Sigmoid colon (tissue), 4 donors: ENCODE results near the gene SMG5.

Experiments
- EP300 ChIP-seq, 4 donors: sonication (generic); formaldehyde crosslinking; IDR thresholded peaks; one replicate each; pipeline ENCODE4 v1.6.1; 2017; ENCODE audit warnings: antibody characterized with exemption in 4 of 4
- POLR2A ChIP-seq, 2 donors: fragments of 450-650 bp; IDR thresholded peaks; one replicate each; pipeline ENCODE4 v1.6.1; 2016; ENCODE audit warnings: antibody characterized with exemption in 2 of 2, mild to moderate bottlenecking in 2 of 2, moderate library complexity in 2 of 2
- POLR2AphosphoS5 ChIP-seq, 4 donors: sonication (generic); formaldehyde crosslinking; IDR thresholded peaks; one replicate each; pipeline ENCODE4 v1.6.1; 2017; ENCODE audit warnings: antibody characterized with exemption in 4 of 4
- TF ChIP-seq, protein P1 (sequence below), 4 experiments: fragments of 450-650 bp in 3 of 4; fragments of 200-600 bp in 1 of 4; IDR thresholded peaks; one replicate each; pipeline ENCODE4 v1.5.1; 2016 to 2019; ENCODE audit warnings: antibody characterized with exemption in 4 of 4, mild to moderate bottlenecking in 3 of 4, moderate library complexity in 2 of 4

DNA sequence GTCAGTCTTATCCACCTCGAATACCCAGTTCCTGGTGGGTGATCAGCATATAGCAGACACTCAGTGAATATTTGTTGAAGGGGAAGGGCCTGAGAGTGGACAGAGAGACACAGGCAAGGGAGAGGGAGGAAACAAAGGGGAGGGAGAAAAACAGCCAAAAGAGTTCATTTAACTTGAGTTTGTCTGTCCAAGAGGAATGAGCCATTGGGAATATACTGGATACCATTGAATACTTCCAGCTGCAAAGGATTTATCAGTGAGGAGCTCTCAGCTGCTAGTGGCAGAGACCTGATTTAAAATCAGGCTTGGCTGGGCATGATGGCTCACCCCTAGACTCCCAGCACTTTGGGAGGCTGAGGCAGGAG is 52.2 kb downstream of the SMG5 start:
- TF ChIP-seq, protein P1, sequence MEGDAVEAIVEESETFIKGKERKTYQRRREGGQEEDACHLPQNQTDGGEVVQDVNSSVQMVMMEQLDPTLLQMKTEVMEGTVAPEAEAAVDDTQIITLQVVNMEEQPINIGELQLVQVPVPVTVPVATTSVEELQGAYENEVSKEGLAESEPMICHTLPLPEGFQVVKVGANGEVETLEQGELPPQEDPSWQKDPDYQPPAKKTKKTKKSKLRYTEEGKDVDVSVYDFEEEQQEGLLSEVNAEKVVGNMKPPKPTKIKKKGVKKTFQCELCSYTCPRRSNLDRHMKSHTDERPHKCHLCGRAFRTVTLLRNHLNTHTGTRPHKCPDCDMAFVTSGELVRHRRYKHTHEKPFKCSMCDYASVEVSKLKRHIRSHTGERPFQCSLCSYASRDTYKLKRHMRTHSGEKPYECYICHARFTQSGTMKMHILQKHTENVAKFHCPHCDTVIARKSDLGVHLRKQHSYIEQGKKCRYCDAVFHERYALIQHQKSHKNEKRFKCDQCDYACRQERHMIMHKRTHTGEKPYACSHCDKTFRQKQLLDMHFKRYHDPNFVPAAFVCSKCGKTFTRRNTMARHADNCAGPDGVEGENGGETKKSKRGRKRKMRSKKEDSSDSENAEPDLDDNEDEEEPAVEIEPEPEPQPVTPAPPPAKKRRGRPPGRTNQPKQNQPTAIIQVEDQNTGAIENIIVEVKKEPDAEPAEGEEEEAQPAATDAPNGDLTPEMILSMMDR (IDR thresholded peaks at IDR 0.05) = no peak
- TF ChIP-seq POLR2AphosphoS5 (IDR thresholded peaks at IDR 0.05) = no peak
- no peak for TF ChIP-seq EP300 (IDR thresholded peaks at IDR 0.05)
- TF ChIP-seq POLR2A (IDR thresholded peaks at IDR 0.05) = no peak
